Left ventricle myocardium inferior (tissue), 1 donor: ENCODE measurements around the gene HAPLN3. TPM values are rescaled to one million over a fixed set of nuclear protein-coding genes. Genes with fewer than 3 reads are reported as not detected.

Experiments used
- DNase-seq: peaks from one replicate; pipeline ENCODE4 v3.0.0-alpha.2; 2020
- H3K27ac ChIP-seq: fragments of 200-600 bp; replicated peaks from 2 replicates; pipeline ENCODE4 v1.8.0; 2021
- H3K27me3 ChIP-seq: fragments of 200-600 bp; 2 replicates; pipeline ENCODE4 v1.8.0; 2021; ENCODE audit warnings: low read depth
- H3K36me3 ChIP-seq: fragments of 200-600 bp; 2 replicates; pipeline ENCODE4 v1.8.0; 2021
- H3K4me1 ChIP-seq: fragments of 200-600 bp; 2 replicates; pipeline ENCODE4 v1.8.0; 2021
- H3K4me3 ChIP-seq: fragments of 200-600 bp; 2 replicates; pipeline ENCODE4 v1.8.0; 2021; ENCODE audit warnings: mild to moderate bottlenecking, moderate library complexity
- H3K9me3 ChIP-seq: fragments of 200-600 bp; replicated peaks from 2 replicates; pipeline ENCODE4 v1.8.0; 2021
- intact Hi-C: fragments of 100-400 bp; cut with micrococcal nuclease; formaldehyde crosslinking; loops from one replicate; pipeline ENCODE4 v1.11.0; 2022
- total RNA-seq: library from RNA; stranded (reverse); fragmentation: NEBNext Ultra II Directional; extraction: Animal tissue kit (Norgen Biotek cat#: 25700); gene quantifications from one replicate; pipeline ENCODE4 v1.2.1, GENCODE V29; 2021
- TF ChIP-seq, protein P1 (sequence below): fragments of 200-600 bp; IDR thresholded peaks from 2 replicates; pipeline ENCODE4 v1.8.0; 2021; ENCODE audit warnings: antibody characterized with exemption, mild to moderate bottlenecking, borderline replicate concordance
- donor health status: DM: no; HTN: yes; CAD: no; lungs with severe emphysema.

Gene HAPLN3
- total RNA-seq, 1 donor from 2014 or later, result 3.2 TPM

DNA sequence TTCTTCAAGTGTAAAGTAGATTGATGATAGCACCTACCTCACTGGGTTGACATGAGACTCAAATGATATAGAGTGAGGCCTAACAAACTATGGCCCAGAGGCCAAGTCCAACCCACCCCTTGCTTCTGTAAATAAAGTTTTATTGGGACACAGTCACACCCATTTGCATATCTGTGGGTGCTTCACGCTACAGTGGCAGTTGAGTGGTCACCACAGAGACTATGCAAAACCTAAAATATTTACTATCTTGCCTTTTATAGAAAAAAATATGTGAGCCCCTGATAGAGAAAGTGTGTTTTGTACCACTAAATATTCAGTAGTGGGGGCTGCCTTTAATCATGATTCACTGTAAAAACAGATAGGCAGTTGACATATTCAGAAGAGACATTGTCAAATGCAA, 54.1 kb downstream of the HAPLN3 start:
- Histone ChIP-seq H3K4me1 (no peaks in the 10 kb centered on the region), H3K4me3 (no peak overlapping the region), H3K27ac (no peak overlapping the region), H3K27me3 (peaks cover 43% of the 10 kb centered on the region), H3K36me3 (no peaks in the 10 kb centered on the region), H3K9me3 (no peaks in the 10 kb centered on the region)
- DNase-seq, result no peak
- TF ChIP-seq, protein P1, sequence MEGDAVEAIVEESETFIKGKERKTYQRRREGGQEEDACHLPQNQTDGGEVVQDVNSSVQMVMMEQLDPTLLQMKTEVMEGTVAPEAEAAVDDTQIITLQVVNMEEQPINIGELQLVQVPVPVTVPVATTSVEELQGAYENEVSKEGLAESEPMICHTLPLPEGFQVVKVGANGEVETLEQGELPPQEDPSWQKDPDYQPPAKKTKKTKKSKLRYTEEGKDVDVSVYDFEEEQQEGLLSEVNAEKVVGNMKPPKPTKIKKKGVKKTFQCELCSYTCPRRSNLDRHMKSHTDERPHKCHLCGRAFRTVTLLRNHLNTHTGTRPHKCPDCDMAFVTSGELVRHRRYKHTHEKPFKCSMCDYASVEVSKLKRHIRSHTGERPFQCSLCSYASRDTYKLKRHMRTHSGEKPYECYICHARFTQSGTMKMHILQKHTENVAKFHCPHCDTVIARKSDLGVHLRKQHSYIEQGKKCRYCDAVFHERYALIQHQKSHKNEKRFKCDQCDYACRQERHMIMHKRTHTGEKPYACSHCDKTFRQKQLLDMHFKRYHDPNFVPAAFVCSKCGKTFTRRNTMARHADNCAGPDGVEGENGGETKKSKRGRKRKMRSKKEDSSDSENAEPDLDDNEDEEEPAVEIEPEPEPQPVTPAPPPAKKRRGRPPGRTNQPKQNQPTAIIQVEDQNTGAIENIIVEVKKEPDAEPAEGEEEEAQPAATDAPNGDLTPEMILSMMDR, result no peak
- intact Hi-C loops, result no loop called here

DNA sequence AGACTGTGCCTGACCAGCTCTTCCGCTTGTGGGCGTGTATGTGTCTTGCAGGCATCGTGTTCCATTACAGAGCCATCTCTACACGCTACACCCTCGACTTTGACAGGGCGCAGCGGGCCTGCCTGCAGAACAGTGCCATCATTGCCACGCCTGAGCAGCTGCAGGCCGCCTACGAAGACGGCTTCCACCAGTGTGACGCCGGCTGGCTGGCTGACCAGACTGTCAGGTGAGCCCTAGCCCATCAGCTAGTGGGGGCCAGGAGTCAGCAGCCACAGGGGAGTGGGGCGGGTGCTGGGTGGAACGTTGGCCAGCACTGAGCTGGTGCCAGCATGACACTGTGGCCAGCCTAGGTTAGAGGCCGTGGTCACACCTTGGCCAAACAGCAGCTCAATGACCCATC, 55.4 kb downstream of the HAPLN3 start:
- peaks cover 35% of the 10 kb centered on the region for H3K27me3 ChIP-seq
- no peak overlapping the region for H3K27ac ChIP-seq
- no peaks in the 10 kb centered on the region for H3K9me3 ChIP-seq
- no peak overlapping the region for H3K4me3 ChIP-seq
- intact Hi-C loops, result loop anchor here (10.0 kb wide), 1 partner anchor 185 kb away; no protein-coding TSS in a partner anchor
- no peaks in the 10 kb centered on the region for H3K36me3 ChIP-seq
- no peaks in the 10 kb centered on the region for H3K4me1 ChIP-seq
- DNase-seq, result no peak
- TF ChIP-seq, protein P1, result no peak

DNA sequence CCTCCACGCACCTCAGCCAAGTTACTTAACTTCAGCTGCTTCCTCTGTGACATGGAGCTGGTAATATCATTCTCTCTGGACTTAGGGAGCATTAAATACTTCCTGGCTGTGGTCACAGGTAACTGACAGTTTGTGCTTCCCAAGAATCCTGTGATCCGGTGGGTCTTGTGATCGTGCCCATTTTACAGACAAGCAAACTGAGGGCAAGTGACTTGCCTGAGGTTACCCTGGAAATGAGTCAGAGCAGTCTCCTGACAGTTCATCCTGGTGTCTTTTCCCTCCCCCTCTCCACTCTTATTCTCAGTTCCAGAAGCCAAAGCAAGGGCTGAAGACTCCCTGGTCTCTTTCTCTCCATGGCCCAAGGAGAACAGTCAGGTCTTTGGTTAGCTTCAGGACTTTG, 56.2 kb downstream of the HAPLN3 start:
- Histone ChIP-seq H3K36me3 (no peaks in the 10 kb centered on the region), H3K9me3 (no peaks in the 10 kb centered on the region), H3K27me3 (peaks cover 30% of the 10 kb centered on the region), H3K4me1 (no peaks in the 10 kb centered on the region), H3K4me3 (no peak overlapping the region), H3K27ac (no peak overlapping the region)
- TF ChIP-seq, protein P1, result no peak
- DNase-seq, result no peak
- intact Hi-C loops, result loop anchor here (10.0 kb wide), 1 partner anchor 184 kb away; no protein-coding TSS in a partner anchor

DNA sequence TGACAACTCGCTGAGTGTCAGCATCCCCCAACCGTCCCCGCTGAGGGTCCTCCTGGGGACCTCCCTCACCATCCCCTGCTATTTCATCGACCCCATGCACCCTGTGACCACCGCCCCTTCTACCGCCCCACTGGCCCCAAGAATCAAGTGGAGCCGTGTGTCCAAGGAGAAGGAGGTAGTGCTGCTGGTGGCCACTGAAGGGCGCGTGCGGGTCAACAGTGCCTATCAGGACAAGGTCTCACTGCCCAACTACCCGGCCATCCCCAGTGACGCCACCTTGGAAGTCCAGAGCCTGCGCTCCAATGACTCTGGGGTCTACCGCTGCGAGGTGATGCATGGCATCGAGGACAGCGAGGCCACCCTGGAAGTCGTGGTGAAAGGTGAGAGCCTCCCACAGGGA, 56.7 kb downstream of the HAPLN3 start:
- DNase-seq, result no peak
- TF ChIP-seq, protein P1, result no peak
- H3K27me3 ChIP-seq, result peaks cover 30% of the 10 kb centered on the region
- H3K4me3 ChIP-seq, result no peak overlapping the region
- H3K36me3 ChIP-seq, result no peaks in the 10 kb centered on the region
- H3K9me3 ChIP-seq, result no peaks in the 10 kb centered on the region
- no peaks in the 10 kb centered on the region for H3K4me1 ChIP-seq
- intact Hi-C loops, result loop anchor here (10.0 kb wide), 1 partner anchor 184 kb away; no protein-coding TSS in a partner anchor
- H3K27ac ChIP-seq, result no peak overlapping the region

DNA sequence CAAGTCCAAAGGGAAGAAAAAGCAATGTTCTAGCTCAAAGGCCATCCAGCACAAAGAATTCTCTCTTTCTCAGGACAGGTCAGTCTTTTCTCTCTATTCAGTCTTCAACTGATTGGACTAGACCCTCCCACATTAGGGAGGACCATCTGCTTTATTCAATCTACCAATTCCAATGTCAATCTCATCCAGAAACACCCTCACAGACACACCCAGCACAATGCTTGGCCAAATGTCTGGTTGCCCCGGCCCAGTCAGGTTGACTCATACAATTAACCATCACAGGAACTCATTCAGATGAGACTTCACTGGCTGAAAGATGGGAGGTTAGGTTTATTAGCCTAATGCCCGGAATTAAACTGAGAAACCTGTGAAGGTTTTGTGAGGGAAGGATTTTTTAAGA, 59.7 kb downstream of the HAPLN3 start:
- no peak overlapping the region for H3K27ac ChIP-seq
- DNase-seq, result no peak

More for the DNA sequence above, 59.7 kb downstream of the HAPLN3 start:
- intact Hi-C loops, result loop anchor here (10.0 kb wide), 1 partner anchor 181 kb away; no protein-coding TSS in a partner anchor
- H3K36me3 ChIP-seq, result no peaks in the 10 kb centered on the region
- H3K27me3 ChIP-seq, result peaks cover 22% of the 10 kb centered on the region
- no peak overlapping the region for H3K4me3 ChIP-seq
- TF ChIP-seq, protein P1, result no peak
- no peaks in the 10 kb centered on the region for H3K9me3 ChIP-seq
- no peaks in the 10 kb centered on the region for H3K4me1 ChIP-seq
